GM21737 (cell line): ENCODE results near the gene SLC66A1.
"Not testable (repeated sequence)": the region's sequence is repeated elsewhere in the genome, so short reads cannot be mapped to it uniquely, and the experiment has no call there.

Source experiments
- ATAC-seq: cut with Tn5 transposase; IDR thresholded peaks from one replicate; pipeline ENCODE4 v1.9.1; 2021; ENCODE audit warnings: mild to moderate bottlenecking, moderate library complexity; ENCODE audit not compliant: unreplicated experiment

The SLC66A1 gene, protein sequence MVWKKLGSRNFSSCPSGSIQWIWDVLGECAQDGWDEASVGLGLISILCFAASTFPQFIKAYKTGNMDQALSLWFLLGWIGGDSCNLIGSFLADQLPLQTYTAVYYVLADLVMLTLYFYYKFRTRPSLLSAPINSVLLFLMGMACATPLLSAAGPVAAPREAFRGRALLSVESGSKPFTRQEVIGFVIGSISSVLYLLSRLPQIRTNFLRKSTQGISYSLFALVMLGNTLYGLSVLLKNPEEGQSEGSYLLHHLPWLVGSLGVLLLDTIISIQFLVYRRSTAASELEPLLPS

DNA sequence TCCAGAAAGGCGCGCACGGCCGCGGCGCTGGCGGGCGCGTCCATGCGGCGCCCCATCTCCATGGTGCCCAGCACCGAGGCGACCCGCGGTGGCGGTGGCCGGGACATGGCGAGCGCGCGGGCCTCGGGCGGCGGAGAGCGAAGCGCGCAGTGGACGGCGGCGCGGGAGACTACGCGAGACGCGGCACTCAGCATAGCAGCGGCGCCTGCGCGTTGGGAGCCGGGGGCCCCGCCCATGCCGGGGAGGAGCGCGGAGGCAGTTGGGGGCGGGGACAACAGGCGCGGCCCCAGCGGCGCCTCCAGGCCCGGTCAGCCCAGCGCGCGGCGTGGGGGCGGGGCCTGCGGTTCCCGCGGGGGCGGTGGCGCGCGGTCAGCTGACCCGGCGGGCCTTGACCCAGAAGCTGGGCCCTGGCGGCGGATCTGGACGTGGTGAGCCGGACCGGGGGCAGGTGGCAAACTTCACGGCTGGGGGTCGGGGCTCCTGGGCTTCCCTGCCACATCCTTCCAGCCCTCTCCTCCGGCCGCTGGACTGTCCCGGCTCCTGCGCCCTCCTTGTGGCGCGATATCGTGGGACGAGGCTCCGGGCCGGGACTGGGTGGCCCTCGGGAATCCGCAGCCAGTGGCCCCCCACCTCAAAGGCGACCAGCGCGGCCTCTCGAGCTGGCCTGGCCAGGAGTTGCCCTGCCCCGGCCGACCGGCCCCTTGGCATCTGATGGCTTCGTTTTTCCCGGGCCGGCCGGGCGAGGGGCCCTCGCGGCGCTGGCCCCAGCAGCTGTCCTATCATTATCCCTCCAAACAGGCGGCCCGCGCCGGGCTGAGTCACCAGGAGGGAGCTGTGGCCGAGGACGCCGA, at the start of gene SLC66A1, which contains the start of gene AKR7A2:
SLC66A1 (plus strand) TSS at position 396 of the 851 bp plus-strand sequence. CDS start 5,352 bp downstream, outside the sequence.
AKR7A2 (minus strand) TSS at position 214 of the 851 bp plus-strand sequence; CDS start at position 194, 20 bp downstream.
- ATAC-seq = peak; percentile 75

DNA sequence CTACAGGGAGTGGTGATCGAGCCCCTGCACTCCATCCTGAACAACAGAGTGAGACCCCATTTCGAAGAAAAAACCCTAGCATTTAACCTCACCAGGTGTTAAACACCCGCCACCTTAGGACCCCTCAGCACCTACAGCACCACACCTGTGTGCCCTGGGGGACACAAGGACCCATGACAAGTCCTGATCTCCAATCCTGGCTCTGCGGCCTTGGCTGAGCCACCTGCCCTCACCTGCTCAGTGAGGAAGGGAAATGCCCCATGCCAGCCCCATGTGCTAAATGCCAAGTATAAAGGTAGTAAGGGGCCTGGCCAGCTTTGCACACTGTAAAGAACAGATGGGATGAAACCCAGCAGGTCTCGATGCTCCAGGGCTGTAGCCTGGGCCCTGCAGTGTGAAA, 49.4 kb upstream of the SLC66A1 start:
- ATAC-seq = no peak

DNA sequence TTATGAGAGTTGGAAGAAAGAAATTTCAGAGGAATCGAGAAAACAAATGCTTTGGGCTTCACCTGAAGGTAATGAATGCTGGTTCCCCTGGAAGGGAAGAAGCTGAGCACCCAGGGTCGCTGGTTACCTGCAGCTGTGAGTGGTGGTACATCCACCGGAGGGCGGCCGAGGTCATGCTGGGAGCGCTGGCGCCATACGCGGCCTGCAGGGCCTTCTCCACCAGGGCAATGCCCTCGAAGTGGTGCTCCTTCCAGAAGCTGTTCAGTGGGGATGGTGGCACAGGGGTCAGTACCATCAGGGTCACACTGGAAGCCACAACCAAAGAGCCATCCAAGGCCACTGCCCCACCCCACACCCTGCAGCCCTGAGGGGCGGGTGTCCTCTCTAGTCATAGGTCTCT, 43.7 kb upstream of the SLC66A1 start:
- no peak for ATAC-seq

DNA sequence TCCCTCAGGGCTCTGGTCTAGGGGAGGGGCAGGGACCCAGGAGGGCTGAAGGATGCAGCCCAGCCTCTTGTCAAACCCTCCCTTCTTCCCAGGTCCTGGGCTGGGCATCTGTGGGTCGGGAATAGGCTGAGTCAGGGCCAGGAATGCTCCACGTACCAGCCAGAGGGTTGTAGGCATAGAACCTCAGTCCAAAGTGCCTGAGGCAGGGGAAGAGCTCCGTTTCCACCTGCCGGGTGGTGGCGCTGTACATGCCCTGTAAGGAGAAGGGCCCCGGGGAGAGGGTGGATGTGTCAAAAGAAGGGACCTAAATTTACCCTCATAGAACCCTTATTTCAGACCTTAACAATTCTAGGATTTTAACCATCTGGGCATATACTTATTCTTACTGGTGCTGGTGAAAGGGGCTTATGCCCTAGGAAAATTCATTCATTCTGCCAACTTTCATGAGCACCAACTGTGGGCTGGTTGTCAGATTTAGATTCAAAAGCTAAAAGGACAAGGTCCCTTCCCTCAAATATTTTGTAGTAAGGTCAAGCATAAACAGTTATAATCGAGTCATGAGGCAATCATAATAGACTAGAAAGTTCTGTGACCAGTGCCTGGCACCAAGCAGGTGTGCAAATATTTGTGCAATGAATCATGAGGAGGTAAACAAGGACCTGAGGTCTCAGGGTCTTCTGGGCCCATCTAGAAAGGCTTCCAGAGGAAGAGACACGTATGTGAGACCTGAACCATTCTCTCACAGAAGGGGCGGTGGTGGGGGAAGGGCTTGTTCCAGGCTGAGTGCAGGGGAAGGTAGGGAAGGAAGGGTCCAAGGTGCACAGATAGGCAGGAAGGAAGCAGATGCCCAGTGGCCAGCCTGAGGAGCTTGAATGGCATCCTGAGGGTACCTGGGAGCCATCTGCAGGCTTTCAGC, 42.4 kb upstream of the SLC66A1 start:
- ATAC-seq = not testable (repeated sequence)

DNA sequence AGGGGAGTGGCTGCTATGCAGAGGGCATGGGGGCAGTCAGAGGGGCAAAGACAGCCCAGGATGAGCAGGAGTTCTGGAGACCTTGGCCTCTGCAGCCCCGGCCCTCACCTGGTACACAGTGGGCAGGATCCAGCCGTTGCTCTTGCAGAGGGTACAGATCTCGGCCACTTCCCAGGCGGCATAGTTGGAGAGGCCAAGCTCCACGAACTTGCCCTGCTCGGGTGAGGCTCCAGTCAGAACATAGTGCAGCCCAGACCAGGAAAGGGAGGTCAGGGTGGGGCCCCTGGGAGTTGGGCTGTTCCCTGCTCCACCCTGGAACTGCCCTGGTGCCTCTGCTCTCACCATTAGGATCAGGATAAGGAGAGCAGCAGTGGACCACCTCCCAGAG, 41.8 kb upstream of the SLC66A1 start:
- not testable (repeated sequence) for ATAC-seq

DNA sequence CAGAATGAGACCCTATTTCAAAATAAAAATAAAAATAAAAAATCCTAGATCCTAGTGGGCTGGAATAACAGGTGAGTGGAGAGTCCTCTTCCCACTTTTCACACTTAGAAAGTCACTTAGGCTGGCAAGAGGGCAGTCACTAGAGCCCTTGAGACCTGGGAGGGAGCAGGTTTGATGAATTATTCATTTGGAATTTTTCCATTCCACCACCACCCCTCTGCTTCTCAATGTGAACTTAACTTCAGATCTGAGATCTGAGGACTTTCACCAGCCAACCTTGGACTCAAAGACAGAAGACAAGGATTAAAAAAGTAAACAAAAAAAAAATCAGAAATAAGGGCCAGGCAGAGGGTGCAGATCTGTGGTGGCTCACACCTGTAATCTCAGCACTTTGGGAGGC, 40.1 kb upstream of the SLC66A1 start:
- no peak for ATAC-seq

DNA sequence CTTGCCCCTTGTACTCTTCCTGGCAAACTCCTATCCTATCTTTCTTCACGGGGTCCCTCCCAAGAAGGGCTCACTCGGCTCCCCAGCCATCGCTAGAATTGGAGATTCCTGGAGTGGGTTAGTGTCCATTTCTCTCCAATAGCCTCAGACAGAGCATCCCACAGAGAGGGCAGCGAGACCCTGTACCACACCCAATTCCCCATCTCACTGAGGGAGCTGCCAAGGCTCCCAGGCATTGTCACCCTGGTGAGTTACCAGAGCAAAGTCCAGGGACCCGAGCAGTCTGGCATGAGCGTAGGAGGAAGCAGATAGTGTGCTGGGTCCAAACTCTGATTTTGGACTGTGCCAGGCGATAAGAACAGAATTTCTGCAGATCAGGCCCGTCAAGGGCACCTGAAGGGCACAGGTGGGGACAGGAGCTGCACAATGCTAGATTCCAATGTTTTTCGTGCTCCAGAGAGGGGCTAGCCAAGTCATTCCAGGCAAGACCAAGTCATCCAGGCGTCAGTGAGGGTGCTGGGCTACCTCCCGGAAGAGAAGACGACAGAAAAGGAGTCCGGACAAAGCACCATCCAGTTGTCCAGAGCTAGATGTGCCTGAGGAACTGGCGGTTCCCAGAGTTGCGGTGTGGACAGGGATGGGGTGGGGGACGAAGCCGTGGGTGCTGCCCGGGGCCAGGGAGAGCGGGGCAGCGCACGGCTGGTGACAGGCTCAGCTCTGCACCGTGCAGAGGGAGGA, 38.9 kb upstream of the SLC66A1 start:
- no peak for ATAC-seq

DNA sequence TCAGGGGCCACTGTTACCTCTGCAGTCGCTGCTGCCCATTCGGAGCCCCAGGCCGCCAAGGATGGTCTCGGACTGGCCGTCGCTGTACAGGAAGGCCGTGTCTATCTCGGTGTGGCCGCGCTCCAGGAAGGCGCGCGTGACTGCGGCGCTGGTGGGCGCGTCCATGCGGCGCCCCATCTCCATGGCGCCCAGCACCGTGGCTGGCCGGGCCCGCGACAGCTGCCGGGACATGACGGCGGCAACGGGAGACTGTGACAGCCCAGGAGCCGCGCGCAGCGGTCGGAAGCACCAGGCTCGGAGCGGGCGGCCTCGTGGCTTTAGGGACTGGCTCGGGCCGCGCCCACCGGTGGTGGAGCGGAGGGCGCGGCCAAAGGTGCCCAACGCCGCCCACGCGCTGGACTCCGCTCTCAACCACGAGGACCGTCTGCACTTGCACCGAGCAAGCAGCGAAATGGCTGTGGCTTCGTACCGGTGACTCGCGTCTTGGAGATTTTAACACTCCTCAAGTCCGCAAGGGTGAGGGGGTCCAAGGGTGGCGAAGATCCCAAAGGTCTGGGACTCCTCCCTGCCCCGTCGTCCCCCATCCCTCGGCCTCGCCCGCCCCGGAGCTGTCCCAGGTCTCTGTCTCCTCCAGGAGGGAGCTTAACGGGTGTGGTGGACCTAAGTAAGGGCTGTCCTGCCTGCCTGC, 38.1 kb upstream of the SLC66A1 start:
- ATAC-seq = not testable (repeated sequence)

DNA sequence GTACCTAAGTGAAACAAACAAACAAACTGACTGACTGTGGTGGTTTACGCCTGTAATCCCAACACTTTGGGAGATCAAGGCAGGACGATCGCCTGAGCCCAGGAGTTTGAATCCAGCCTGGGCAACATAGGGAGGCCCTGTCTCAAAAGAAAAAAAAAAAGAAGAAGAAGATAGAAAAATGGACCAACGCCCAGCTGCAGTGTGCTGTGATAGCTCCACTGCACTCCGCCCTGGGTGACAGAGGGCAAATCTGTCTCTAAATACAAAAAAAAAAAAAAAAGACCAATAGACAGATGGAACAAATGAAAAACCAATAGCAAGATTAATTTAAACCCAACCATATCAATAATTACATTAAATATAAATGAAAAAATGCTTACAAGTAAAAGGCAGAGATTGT, 37.5 kb upstream of the SLC66A1 start:
- no peak for ATAC-seq

DNA sequence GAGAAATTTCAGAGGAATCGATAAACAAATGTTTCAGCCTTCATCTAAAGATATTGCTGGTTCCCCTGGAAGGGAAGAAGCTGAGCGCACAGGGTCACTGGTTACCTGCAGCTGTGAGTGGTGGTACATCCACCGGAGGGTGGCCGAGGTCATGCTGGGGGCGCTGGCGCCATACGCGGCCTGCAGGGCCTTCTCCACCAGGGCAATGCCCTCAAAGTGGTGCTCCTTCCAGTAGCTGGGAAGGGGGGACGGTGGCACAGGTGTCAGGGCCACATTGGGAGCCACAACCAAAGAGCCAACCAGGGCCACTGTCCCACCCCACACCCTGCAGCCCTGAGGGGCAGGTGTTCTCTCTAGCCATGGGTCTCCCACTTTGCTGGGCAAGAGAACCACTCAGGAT, 28.2 kb upstream of the SLC66A1 start:
- no peak for ATAC-seq

DNA sequence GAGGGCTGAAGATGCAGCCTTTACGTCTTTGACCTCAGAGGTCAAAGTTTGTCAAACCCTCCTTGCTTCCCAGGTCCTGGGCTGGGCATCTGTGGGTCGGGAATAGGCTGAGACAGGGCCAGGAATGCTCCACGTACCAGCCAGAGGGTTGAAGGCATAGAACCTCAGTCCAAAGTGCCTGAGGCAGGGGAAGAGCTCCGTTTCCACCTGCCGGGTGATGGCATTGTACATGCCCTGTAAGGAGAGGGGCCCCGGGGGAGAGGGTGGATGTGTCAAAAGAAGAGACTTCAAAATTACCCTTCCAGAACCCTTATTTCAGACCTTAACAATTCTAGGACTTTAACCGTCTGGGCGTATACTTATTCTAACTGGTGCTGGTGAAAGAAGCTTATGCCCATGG, 27.2 kb upstream of the SLC66A1 start:
- ATAC-seq = no peak

DNA sequence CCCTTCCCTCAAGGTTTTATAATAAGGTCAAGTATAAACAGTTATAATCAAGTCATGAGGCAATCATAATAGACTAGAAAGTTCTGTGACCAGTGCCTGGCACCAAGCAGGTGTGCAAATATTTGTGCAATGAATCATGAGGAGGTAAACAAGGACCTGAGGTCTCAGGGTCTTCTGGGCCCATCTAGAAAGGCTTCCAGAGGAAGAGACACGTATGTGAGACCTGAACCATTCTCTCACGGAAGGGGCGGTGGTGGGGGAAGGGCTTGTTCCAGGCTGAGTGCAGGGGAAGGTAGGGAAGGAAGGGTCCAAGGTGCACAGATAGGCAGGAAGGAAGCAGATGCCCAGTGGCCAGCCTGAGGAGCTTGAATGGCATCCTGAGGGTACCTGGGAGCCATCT, 26.8 kb upstream of the SLC66A1 start:
- ATAC-seq = not testable (repeated sequence)

DNA sequence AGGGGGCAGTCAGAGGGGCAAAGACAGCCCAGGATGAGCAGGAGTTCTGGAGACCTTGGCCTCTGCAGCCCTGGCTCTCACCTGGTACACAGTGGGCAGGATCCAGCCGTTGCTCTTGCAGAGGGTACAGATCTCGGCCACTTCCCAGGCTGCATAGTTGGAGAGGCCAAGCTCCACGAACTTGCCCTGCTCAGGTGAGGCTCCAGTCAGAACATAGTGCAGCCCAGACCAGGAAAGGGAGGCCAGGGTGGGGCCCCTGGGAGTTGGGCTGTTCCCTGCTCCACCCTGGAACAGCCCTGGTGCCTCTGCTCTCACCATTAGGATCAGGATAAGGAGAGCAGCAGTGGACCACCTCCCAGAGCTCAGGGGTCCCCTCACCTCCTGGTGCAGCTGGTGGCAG, 26.3 kb upstream of the SLC66A1 start:
- ATAC-seq = not testable (repeated sequence)

DNA sequence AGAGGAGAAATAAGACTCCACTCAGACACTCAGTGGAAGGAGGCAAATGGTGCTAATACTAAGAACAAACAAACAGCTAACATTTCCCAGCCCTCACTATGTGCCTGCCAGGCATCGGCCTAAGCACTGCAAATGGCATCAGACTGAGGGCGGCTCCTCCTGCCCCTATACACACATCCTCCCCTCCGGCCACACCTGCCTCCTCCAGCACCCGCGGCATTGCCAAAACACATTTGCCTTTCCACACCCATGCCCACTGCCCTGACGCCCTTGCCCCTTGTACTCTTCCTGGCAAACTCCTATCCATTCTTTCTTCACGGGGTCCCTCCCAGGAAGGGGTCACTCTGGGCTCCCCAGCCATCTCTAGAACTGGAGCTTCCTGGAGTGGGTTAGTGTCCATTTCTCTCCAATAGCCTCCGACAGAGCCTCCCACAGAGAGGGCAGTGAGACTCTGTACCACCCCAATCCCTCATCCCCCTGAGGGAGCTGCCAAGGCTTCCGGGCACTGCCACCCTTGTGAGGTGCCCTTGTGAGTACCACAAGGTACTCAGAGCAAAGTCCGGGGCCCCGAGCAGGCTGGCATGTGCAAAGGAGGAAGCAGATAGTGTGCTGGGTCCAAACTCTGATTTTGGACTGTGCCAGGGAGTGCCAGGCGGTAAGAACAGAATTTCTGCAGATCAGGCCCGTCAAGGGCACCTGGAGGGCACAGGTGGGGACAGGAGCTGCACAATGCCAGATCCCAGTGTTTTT, 24.5 kb upstream of the SLC66A1 start:
- no peak for ATAC-seq

DNA sequence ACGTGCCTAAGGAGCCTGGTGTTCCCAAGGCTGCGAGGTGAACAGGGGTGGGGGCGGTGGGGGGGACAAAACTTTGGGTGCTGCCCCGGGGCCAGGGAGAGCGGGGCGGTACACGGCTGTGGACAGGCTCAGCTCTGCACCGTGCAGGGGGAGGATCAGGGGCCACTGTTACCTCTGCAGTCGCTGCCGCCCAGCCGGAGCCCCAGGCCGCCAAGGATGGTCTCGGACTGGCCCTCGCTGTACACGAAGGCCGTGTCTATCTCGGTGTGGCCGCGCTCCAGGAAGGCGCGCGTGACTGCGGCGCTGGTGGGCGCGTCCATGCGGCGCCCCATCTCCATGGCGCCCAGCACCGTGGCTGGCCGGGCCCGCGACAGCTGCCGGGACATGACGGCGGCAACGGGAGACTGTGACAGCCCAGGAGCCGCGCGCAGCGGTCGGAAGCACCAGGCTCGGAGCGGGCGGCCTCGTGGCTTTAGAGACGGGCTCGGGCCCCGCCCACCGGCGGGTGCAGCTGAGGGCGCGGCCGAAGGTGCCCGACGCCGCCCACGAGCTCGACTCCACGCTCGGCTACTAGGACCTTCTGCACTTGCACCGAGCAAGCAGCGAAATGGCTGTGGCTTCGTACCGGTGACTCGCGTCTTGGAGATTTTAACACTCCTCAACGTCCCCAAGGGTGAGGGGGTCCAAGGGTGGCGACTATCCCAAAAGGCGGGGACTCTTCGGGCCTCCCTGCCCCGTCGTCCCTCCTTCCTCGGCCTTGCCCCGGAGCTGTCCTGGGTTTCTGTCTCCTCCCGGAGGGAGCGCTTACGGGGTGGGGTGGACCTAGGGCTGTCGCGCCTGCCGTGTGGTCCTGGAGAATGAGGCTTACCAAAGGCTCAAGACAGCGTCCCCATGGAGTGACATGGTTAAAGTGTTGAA, 23.5 kb upstream of the SLC66A1 start, which contains the start of gene AKR7A3:
AKR7A3 (minus strand) TSS at position 447 of the 918 bp plus-strand sequence; CDS start at position 386, 61 bp downstream.
- not testable (repeated sequence) for ATAC-seq

DNA sequence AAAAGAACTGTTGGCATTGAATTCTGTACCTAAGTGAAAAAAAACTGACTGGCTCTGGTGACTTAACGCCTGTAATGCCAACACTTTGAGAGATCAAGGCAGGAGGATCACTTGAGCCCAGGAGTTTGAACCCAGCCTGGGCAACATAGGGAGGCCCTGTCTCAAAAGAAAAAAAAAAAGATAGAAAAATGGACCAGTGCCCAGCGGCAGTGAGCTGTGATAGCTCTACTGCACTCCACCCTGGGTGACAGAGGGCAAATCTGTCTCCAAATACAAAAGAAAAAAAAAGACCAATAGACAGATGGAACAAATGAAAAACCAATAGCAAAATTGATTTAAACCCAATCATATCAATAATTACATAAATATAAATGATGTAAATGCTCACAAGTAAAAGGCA, 22.9 kb upstream of the SLC66A1 start:
- ATAC-seq = no peak

DNA sequence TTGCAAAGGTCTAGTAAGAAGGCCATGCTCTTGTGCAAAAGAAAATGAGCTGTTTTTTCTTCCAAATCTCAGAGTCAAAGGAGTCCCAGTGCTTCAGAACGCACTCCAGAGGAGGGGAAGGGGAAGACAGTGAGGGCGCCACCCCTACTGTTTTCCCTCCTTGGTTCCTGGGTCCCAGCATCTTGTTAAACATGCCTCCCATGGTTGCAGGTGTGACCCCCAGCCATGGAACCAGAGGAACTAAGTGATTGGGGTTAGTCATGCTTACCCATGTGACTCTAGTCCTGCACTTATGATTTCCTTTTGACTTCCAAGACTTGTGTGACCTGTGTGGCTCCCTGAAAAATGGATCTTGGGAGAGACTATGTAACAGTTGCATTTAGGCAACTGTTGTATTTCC, 17.5 kb upstream of the SLC66A1 start:
- no peak for ATAC-seq

DNA sequence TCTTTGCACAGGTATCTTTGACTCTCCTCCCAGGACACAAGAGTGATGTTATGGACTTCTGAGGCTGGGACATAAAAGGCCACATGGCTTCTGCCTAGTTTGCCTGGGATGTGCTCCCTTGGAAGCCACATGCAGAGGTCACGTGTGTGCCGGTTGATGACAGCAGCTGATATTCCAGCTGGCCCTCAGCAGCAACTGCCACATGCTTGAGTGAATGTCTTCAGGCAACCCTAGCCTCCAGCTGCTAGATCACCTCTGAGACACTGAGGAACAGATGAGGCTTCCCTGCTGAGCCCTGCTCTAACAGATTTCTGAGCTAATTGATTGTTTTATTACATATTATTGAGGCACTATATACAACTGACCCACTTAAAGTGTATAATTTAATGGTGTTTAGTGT, 11.9 kb upstream of the SLC66A1 start:
- no peak for ATAC-seq
